ENCODE data around the gene PSG7.
"Not testable (repeated sequence)": the region's sequence is repeated elsewhere in the genome, so short reads cannot be mapped to it uniquely, and the experiment has no call there.

DNA sequence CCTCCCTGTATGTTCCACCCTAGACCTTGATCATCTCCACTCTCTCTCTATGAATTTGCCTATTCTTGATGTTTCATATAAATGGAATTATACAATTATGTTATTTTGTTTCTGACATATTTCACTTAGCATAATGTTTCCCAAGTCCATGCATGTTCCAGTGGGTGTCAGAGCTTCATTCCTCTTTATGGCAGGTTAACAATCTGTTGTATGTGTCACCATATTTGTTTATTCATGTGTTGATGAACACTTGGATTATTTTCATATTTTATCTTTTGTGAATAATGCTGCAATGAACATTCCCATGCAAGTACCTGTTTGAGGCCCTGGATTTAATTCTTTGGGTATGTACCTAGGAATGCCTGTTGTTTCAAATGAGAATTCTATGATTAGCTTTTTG lies 16.0 kb downstream of the PSG7 start:
- TF ChIP-seq, protein P1, sequence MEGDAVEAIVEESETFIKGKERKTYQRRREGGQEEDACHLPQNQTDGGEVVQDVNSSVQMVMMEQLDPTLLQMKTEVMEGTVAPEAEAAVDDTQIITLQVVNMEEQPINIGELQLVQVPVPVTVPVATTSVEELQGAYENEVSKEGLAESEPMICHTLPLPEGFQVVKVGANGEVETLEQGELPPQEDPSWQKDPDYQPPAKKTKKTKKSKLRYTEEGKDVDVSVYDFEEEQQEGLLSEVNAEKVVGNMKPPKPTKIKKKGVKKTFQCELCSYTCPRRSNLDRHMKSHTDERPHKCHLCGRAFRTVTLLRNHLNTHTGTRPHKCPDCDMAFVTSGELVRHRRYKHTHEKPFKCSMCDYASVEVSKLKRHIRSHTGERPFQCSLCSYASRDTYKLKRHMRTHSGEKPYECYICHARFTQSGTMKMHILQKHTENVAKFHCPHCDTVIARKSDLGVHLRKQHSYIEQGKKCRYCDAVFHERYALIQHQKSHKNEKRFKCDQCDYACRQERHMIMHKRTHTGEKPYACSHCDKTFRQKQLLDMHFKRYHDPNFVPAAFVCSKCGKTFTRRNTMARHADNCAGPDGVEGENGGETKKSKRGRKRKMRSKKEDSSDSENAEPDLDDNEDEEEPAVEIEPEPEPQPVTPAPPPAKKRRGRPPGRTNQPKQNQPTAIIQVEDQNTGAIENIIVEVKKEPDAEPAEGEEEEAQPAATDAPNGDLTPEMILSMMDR (IDR thresholded peaks at IDR 0.05; ENCODE audit: low read length): not testable (repeated sequence)
- TF ChIP-seq EZH2 (IDR thresholded peaks at IDR 0.05; ENCODE audit: borderline replicate concordance, low read length): not testable (repeated sequence)

Measured in OCI-LY1 (cell line).